ENCODE data around the gene TLR5. TPM values are rescaled to one million over a fixed set of nuclear protein-coding genes. Genes with fewer than 3 reads are reported as not detected.
"Not testable (repeated sequence)": the region's sequence is repeated elsewhere in the genome, so short reads cannot be mapped to it uniquely, and the experiment has no call there.

TLR5 gene
- polyA plus RNA-seq, 1 experiment = 0.02 TPM

DNA sequence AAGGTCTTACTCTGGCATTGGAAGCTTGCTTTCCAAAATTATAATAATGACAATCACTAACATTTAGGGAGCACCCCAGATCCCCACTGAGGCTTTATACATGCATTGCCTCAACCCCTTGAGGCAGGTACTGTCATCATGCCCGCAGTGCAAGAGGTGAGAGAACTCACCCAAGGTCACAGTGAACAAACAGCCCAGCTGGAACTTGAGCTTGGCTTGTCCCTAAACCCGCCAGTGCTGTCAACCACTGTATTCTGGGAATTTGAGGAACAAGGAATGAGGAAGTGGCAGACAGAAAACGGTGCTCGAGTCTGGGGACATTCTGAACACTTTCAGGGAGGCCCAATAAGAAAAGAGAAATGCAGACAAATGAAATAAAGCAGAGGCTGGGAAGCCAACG, 34.6 kb upstream of the TLR5 start:
- ChIA-PET POLR2A (no interaction called here), CTCF (no interaction called here)
- Histone ChIP-seq H3K4me3 (ENCODE audit: low read depth, low read length) (no peak overlapping the region), H3K27me3 (ENCODE audit: control insufficient read depth, insufficient read depth, low read length) (no peaks in the 10 kb centered on the region; the same call in 1 of the 2 replicates), H3K36me3 (ENCODE audit: control insufficient read depth, insufficient read depth, low read length) (no peaks in the 10 kb centered on the region)
- TF ChIP-seq, protein P1, sequence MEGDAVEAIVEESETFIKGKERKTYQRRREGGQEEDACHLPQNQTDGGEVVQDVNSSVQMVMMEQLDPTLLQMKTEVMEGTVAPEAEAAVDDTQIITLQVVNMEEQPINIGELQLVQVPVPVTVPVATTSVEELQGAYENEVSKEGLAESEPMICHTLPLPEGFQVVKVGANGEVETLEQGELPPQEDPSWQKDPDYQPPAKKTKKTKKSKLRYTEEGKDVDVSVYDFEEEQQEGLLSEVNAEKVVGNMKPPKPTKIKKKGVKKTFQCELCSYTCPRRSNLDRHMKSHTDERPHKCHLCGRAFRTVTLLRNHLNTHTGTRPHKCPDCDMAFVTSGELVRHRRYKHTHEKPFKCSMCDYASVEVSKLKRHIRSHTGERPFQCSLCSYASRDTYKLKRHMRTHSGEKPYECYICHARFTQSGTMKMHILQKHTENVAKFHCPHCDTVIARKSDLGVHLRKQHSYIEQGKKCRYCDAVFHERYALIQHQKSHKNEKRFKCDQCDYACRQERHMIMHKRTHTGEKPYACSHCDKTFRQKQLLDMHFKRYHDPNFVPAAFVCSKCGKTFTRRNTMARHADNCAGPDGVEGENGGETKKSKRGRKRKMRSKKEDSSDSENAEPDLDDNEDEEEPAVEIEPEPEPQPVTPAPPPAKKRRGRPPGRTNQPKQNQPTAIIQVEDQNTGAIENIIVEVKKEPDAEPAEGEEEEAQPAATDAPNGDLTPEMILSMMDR (IDR thresholded peaks at IDR 0.05; ENCODE audit: insufficient read depth, low read depth, low read length) = no peak
- no peak for DNase-seq (ENCODE audit: low read depth)

DNA sequence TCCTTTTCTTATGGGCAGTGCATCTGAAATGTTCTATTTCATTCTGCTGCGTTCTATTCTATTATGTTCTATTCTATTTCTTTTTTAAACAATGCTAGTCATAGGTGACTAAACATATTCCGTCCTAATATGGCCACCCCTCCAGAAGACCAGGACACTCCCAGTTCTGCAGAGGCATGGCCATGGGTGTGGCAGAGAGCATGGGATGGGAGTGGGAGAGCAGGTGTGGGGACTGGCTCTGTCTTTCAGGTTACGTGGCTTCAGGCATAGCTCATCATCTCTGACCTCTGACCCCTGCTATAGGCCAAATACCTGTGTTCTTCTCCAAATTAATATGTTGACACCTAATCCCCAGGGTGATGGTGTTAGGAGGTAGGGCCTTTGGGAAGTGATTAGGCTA, 33.4 kb upstream of the TLR5 start:
- TF ChIP-seq, protein P1 (IDR thresholded peaks at IDR 0.05; ENCODE audit: insufficient read depth, low read depth, low read length) = no peak
- no peaks in the 10 kb centered on the region; the same call in 1 of the 2 replicates for H3K27me3 ChIP-seq (ENCODE audit: control insufficient read depth, insufficient read depth, low read length)
- DNase-seq (ENCODE audit: low read depth) = no peak
- no peaks in the 10 kb centered on the region for H3K36me3 ChIP-seq (ENCODE audit: control insufficient read depth, insufficient read depth, low read length)
- no peak overlapping the region for H3K4me3 ChIP-seq (ENCODE audit: low read depth, low read length)
- ChIA-PET POLR2A (no interaction called here), CTCF (no interaction called here)

DNA sequence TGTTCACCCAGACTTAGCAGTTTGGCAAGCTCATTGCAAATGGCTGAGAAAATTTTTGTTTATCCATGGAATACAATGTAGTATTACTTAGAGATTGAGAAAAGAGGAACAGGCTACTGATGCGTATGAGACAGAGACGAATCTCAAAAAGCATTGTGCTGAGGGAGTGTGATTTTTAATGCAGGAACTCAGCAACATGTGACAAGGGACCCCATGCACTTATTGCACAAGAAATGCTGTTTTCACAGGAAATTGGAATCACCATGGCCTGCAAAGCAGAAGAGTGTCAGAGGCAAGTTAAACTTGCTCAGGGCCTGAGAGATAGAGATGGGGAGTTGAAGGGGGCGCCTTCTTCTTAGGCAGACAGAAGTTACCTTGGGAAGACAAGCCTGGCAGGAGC, 32.6 kb upstream of the TLR5 start:
- H3K4me3 ChIP-seq (ENCODE audit: low read depth, low read length) = no peak overlapping the region
- no peaks in the 10 kb centered on the region for H3K36me3 ChIP-seq (ENCODE audit: control insufficient read depth, insufficient read depth, low read length)
- no peak for DNase-seq (ENCODE audit: low read depth)
- TF ChIP-seq, protein P1 (IDR thresholded peaks at IDR 0.05; ENCODE audit: insufficient read depth, low read depth, low read length) = no peak
- H3K27me3 ChIP-seq (ENCODE audit: control insufficient read depth, insufficient read depth, low read length) = no peaks in the 10 kb centered on the region; the same call in 1 of the 2 replicates
- POLR2A ChIA-PET = no interaction called here
- CTCF ChIA-PET = interaction anchor here (1.7 kb wide), 1 partner anchor 10 kb away, joined by 4 read pairs; no protein-coding TSS in a partner anchor

DNA sequence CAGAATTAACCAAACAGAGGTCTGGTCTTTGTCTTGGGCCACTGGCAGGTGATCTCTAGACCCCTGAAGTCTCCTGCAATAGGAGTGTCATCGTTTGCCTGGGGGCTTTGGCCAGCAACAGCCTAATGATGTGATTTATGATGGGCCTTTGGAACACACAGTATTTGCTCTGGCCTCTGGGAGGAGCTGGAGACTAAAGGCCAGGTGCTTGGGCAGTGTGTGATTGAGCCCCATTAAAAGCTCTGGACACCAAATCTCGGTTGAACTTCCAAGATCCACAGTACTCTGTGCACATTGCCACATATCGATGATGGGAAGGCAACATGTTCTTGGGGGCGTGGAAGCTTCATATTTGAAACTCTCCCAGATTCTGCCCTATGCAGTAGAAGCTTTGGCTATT, 32.0 kb upstream of the TLR5 start:
- Histone ChIP-seq H3K27me3 (ENCODE audit: control insufficient read depth, insufficient read depth, low read length) (no peaks in the 10 kb centered on the region; the same call in 1 of the 2 replicates), H3K4me3 (ENCODE audit: low read depth, low read length) (no peak overlapping the region), H3K36me3 (ENCODE audit: control insufficient read depth, insufficient read depth, low read length) (no peaks in the 10 kb centered on the region)
- TF ChIP-seq, protein P1 (IDR thresholded peaks at IDR 0.05; ENCODE audit: insufficient read depth, low read depth, low read length) = peak; percentile 12; the same call in 1 of the 2 replicates
- no peak for DNase-seq (ENCODE audit: low read depth)
- CTCF ChIA-PET = interaction anchor here (1.7 kb wide), 1 partner anchor 10 kb away, joined by 4 read pairs; no protein-coding TSS in a partner anchor
- POLR2A ChIA-PET = no interaction called here

DNA sequence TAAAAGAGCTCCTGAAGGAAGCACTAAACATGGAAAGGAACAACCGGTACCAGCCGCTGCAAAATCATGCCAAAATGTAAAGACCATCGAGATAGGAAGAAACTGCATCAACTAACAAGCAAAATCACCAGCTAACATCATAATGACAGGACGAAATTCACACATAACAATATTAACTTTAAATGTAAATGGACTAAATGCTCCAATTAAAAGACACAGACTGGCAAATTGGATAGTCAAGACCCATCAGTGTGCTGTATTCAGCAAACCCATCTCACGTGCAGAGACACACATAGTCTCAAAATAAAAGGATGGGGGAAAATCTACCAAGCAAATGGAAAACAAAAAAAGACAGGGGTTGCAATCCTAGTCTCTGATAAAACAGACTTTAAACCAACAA, 26.4 kb upstream of the TLR5 start:
- H3K27me3 ChIP-seq (ENCODE audit: control insufficient read depth, insufficient read depth, low read length); DNase-seq (ENCODE audit: low read depth); H3K4me3 ChIP-seq (ENCODE audit: low read depth, low read length); POLR2A ChIA-PET; H3K36me3 ChIP-seq (ENCODE audit: control insufficient read depth, insufficient read depth, low read length); CTCF ChIA-PET: not testable (repeated sequence)

DNA sequence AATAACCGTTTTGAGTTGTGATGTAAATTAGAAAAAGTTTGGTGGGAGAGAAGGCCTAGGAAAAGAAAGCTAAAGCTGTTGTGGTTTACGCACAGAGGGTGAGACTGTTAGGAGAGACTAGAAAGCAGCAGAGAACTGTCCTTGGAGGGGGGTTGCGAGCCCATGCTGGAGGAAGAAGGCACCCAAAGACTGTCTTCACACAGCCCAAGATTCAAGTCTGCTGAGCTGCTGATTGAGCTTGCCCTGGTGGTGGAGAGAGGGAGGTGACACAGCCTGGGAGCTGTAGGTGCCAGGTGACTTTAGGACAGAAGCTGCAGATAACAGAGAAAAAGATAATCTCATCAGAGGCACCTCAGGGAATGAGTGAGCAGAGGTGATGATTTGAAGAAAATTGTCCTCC, 18.3 kb upstream of the TLR5 start:
- ChIA-PET CTCF (no interaction called here), POLR2A (no interaction called here)
- TF ChIP-seq, protein P1 (IDR thresholded peaks at IDR 0.05; ENCODE audit: insufficient read depth, low read depth, low read length) = no peak
- H3K36me3 ChIP-seq (ENCODE audit: control insufficient read depth, insufficient read depth, low read length) = no peaks in the 10 kb centered on the region
- H3K27me3 ChIP-seq (ENCODE audit: control insufficient read depth, insufficient read depth, low read length) = peaks cover 2% of the 10 kb centered on the region
- DNase-seq (ENCODE audit: low read depth) = no peak
- H3K4me3 ChIP-seq (ENCODE audit: low read depth, low read length) = no peak overlapping the region
